LoVo (cell line): ENCODE measurements around the gene CNP.
"Not testable (repeated sequence)": the region's sequence is repeated elsewhere in the genome, so short reads cannot be mapped to it uniquely, and the experiment has no call there.

Experiments
- DNase-seq: peaks from one replicate; pipeline ENCODE4 v3.0.0-alpha.2; 2016; ENCODE audit warnings: low spot score

CNP gene

DNA sequence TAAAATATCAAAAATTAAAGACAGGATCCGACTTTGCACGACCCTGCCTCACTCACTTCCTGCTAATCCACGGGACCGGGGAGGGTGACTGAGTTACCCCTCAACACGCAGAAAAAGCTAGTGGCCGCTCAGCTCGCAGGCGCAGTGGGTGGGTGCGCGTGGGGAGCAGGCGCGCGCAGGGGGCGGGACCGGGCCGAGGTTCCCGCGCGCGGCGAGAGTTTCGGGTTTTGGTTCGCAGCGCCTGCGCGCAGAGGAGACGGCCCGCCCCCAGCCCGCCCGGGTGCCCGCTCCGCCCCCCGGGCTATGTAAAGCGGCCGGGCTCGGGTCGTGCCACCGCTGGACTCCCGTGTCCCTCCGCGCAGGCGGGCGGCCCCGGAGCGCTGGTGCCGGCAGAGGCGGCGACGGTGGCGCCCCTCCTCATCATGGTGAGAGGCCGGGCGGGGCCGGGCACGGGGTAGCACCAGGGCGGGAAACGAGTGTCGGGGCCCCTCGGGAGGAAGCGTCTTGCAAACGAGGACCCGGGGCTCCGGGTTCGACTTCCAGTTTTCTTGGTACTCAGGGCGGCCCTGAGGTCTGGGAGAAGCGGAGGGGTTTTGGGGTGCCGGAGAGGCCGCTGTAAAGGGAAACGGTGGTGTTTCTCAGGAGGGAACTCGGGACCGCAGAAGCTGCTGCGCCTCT lies at the start of gene CNP:
Gene CNP, plus strand, starts transcription at position 333 of the 678 bp plus-strand sequence. Its CDS starts 90 bp downstream, at position 423.
- peak; percentile 91 for DNase-seq

DNA sequence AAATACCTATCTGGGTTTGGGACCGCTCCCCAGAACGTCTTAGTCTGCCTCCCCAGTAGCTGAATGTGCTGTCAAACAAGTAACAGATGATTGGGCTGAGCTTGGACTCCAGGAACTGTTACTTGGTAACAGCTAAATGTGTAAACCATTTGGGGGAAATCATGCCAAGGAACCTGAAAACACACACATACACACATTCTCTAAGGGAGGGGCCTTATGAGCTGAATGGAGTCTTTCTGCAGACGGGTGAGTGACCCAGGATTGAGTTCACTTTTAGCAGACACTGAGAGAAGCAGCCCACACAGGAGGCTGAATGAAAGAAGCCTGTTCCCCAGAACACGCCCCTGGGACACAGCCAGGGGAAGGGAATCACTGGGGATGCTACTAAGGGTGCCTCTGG lies 49.4 kb upstream of the CNP start:
- no peak for DNase-seq

DNA sequence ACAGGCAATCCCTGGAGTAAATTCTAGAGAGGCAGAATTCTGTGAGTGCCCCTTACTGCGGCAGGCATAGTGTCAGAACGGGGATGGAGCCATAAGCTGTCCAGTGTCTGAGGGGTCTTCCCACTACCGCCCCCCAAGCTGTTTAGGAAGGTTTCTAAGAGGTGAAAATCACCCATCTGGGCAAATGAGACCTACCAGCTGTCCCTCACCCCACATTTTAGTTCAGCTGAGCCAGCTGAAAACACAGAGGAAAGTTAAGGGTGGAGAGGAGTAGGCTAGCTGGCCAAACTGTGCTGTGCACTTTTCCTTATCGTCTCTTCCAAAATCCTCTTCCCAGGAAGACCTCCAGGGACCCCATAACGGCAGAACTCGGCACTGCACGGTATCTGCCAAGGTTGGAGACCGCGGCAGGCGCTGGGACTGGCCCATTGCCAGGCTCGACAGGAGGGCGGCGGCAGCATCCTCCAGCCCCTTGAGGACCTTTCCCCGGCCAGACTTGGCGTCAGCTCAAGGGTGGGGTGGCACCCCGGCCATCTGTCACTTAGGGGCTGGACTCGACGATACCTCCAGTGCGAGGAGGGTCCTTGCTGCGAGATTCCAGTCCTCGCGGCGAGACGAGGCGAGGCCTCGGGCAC lies 48.8 kb upstream of the CNP start:
- DNase-seq: peak; percentile 48

DNA sequence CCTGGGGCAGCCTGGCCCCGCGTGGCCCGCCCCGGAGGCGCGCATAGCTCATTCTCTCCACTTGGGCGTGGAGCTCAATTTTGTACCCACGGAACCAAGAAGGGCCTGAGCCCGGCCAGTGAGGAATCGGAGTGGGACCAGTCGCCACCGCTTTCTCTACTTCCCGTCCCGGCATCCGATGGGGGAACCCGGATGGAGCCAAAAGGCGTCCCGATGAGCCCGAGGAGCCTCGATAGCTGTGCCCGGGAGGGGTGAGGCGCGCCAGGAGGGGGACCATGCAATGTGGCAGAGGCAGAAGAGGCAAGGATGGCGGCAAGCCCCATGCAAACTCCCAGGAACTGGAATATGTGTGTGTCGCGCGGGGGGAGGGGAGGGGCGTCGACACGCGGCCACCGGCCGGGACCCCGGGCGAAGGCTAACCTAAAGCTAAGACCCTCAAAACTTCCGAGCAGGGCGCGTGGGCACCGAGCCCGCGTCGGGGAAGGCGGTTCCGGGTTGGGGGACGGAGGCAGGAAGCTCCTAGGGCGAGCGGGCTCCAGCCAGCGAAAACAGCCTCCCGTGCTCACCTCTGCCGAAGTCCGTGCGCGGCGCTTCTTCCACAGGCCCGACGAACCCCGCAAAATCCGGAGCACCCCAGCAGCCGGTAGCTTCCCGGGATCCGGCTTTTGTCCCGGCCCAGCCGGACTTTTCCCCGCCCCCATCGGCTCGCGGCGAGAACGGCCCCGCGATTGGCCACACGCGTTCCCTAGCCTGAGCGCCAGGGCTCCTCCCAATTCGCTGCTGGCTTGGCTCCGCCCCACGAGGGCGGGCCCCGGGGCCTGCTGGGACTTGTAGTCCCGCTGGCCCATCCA lies 48.1 kb upstream of the CNP start, which contains the start of gene ACLY:
Gene ACLY, minus strand, starts transcription at position 638 of the 851 bp plus-strand sequence. CDS start 5,078 bp downstream, outside the sequence.
- DNase-seq: peak; percentile 98

DNA sequence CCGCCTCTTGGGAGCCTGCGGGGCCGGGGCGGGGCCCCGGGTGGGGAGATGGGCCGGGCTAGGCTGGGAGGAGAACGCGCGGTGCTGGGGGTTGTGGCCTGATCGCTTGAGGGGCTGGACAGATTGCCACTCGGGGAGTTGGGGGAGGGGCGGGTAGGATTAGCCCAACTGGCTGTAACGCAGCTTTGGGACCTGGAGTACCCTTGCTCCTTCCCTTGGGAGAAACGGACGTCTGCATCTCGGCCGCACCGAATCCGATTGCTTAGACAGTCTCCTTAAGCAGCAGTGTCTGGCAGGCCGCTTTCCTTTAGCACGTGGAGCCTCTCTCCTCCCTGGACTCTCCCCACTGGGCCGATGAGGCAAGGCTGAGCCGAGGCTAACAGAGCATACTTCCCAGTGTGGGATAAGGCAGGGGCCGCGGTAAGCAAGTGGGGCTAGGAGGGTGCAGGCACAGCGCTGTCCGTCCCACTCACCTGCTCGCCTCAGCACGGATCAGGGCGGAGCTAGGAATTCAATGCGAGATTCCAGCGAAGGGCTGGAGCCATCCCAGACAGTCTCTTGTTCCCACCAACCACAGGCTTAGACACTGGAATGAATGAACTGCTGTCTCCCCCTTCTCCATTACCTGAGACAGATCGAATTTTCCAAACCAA lies 47.3 kb upstream of the CNP start:
- peak; percentile 66 for DNase-seq

DNA sequence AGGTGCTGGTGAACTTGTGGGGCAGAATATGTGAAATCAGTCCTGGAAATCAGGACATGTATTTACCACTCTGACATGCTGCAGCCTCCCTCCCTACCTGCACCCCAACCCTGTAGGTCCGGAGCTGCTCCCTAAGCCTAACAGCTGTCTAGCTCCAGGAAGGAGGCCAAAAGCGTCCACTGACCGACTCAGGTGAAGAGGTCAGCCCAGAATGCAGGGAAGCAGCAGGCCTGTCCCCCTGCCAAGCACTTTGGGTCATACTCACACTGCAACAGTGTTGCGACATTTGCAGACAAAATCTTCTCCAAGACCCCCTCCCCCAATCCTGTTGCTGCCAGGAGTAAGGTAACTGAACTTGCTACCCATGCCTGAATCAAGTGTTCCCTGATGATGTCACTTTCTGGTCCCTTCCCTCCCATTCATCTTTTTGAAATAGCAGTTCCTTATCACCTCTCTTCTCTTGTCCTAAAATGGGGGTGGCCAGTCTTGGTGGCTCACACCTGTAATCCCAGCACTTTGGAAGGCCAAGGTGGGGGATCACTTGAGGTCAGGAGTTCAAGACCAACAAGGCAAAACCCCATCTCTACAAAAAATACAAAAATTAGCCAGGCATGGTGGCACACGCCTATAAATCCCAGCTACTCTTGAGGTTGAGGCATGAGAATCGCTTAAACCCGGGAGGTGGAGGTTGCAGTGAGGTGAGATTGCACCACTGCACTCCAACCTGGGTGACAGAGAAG lies 46.6 kb upstream of the CNP start:
- no peak for DNase-seq

DNA sequence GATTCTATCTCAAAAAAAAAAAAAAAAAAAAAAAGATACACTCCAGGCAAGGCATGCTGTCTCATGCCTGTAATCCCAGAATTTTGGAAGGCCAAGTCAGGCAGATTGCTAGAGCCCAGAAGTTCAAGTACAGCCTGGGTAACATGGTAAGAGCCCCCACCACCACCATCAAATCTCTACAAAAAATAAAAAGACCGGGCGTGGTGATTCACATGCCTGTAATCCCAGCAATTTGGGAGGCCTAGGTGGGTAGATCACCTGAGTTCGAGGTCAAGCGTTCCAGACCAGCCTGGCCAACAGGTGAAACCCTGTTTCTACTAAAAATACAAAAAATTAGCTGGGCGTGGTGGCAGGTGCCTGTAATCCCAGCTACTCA lies 46.0 kb upstream of the CNP start:
- no peak for DNase-seq

DNA sequence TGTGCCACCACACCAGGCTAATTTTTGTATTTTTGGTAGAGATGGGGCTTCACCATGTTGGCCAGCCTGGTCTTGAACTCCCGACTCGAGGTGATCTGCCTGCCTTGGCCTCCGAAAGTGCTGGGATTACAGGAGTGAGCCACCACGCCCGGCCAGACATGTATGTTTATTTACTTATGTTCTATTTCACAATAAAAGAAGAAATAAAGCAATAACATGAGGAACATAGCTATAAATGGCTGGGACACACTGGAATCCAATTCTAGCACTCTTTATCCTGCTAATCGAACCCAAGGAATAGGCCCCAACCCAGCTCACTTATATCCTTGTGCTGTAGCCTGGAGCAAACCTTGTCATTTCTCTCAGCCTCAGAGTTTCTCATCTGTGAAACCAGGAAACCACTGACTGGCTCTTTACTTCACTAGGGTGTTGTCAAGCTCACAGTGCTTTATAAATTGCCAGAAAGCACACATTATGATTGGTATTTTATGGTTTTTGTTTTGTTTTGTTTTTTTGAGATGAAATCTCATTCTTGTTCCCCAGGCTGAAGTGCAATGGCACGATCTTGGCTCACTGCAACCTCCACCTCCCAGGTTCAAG lies 40.5 kb upstream of the CNP start:
- no peak for DNase-seq

DNA sequence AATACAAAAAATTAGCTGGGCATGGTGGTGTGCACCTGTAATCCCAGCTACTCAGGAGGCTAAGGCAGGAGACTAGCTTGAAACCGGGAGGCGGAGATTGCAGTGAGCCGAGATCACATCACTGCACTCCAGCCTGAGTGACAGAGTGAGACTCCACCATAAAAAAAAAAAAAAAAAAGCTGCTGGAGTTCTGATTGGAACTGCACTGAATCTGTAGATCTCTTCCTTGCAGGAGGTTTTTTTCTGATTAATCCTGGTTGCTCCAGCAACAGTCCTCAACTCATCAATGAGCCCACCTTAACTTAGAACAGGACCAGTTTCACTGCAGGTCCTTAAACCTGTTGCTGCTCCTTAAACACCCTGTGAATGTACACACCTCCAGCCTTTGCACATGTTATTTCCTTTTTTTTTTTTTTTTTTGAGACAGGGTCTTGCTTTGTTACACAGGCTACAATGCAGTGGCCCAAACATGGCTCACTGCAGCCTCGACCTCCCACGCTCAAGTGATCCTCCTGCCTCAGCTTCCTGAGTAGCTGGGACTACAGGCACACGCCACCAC lies 37.8 kb upstream of the CNP start:
- no peak for DNase-seq

DNA sequence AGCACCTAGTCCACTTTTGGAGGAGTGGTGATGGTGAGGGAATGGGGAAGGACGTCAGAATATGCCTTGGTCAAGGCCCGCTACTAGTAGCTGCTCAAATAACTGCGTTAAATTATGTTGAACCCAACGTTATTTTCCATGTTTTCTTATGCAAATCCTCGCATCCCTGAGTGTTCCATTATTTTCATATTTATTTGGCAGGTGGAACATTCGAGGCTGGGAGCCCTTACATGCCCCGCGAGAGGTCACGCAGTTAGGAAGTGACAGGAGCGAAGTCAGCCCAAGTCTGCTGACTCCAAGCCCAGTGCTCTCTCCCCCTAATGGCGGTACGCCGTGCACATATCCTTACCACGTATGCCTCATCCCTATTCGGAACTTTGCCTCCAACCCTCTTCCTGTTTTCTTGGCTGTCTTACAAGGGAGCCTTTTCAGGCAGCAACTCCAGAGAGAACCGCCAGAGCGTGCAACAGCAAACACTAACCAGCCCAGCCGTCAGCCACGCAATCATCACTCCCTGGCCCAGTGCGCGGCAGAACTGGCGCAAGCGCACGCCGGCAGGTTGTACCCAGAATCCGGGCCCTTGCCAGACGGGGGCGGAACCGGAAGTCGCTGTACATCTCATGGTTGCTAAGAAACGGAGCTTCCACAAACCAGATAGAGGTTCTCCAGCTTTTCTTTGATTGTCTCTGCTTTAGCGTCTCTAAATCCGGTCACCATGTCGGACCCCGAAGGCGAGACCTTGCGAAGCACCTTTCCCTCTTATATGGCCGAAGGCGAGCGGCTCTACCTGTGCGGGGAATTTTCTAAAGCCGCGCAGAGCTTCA lies 36.4 kb upstream of the CNP start, which contains the start of gene ODAD4:
Gene ODAD4, plus strand, starts transcription at position 609 of the 824 bp plus-strand sequence. Its CDS starts 107 bp downstream, at position 716.
- peak; percentile 96 for DNase-seq

DNA sequence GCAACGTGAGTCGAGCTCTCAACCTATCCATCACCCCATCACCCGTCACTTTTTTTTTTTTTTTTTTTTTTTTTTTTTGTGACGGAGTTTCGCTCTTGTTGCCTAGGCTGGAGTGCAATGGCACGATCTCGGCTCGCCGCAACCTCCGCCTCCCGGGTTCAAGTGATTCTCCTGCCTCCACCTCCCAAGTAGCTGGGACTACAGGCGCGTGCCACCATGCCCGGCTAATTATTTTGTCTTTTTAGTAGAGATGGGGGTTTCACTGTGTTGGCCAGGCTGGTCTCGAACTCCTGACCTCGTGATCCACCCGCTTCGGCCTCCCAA lies 35.8 kb upstream of the CNP start:
- DNase-seq: not testable (repeated sequence)

DNA sequence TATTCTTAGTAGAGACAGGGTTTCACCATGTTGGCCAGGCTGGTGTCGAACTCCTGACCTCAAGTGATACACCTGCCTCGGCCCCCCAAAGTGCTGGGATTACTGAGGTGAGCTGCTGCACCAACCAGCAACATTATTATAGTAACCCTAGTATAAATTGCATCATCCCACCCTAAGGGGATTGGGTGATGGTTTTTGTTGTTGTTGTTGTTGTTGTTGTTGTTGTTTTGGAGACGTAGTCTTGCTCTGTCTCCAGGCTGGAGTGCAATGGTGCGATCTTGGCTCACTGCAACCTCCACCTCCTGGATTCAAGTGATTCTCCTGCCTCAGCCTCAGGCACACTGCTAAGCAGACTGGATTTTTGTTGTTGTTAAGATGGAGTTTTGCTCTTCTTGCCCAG lies 34.9 kb upstream of the CNP start:
- not testable (repeated sequence) for DNase-seq

DNA sequence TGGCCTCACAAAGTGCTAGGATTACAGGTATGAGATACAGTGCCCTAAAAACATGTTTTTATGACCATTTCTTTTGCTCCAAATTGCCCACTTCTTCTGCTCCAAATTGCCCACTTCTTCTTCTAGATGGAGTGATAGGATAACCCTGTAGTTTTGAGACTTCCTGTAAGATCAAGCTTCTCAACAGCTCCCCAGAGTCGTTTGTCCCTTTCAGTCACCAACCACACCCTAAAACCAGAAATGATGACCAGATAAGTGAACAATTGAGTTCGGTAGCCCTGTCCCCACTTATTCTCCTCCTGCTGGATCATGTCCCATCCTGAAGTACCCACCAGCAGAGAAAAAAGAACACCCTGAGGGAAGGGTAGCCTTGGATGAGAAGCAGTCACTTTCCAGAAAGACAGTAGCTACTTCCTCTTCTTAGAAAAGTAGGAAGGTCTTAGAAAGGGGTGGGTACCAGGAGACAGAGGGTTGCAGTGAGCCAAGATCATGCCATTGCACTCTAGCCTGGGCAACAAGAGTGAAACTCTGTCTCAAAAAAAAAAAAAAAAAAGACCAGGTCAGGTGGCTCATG lies 33.7 kb upstream of the CNP start:
- no peak for DNase-seq

DNA sequence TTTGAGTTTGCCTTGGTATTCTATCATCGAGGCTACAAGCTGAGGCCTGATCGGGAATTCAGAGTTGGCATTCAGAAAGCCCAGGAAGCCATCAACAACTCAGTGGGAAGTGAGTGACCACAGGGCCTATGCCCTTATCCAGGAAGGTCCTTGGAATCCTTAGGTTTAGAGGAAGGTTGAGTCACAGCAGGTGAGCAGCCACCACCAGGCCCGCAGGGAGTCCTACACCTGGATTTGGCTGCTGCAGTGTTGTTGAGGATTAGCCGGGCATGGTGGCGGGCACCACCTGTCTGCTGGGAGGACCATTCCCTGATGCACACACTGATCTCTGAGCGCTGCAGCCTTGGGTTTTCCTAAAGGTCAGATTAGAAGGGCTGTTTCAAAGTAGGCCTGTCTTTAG lies 31.0 kb upstream of the CNP start:
- DNase-seq: no peak

DNA sequence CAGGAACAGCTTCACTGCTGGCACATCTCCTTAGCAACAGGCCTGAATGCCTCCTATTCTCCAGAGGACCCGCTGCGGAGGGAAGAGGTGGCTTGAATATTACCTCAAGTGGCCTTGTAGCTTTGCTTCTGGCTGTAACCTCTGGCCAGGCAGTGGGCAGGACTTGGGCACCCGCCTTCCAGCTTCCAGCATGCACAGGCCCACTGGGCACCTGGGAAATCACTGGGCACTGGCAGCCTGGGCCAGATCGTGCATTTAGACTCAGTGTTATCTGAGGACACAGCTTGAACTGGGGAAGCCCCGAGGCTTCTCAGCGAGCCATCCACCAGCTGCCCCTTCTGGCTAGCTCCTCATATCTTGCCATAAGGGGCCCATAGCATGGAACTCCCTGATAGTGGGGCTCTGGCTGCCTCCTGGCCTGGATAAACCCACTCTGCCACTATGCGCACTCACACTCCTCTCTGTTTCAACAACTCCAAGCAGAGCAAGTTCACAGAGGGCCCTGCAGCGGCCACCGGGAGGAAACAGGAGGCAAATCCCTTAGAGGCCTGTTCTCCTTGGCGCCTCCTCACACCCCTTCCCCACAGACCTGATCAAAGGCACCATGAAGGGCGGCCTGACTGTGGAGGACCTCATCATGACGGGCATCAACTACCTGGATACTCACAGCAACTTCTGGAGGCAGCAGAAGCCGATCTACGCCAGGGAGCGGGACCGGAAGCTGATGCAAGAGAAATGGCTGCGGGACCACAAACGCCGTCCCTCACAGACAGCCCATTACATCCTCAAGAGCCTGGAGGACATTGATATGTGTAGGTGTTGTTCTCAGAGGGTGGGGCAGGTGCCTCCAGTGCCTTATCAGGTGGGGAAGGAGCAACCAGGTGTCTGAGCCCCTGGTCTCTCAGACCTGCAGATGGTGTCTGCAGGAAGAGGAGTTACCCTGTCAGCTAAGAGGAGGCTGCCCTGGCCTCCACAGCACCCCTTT lies 28.3 kb upstream of the CNP start:
- no peak for DNase-seq

DNA sequence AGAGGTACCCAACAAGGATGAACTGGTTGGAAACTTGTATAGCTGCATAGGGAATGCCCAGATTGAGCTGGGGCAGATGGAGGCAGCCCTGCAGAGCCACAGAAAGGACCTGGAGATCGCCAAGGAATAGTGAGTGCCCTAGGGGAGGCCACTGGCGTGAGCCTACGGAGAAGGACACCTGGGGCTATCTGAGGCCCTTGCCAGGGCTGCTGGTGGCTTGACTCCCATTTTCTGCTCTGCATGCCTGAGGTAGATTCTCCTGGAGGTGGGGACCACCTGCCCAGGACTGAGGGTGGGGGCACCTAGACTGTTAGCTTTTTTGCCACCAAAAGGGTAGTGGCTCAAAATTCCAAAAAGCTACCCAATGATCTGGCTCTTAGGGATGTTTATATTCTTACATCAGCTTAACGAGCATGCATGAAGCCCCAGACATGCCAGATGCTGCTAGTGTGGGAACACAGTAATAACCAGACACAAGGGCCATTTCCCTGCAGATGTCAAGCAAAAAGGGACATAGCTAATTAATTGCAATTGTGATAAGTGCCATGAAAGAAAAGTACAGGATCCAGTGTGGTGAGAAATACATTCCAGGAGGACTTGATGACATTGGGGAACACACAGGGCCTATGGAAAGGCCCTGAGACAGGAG lies 27.4 kb upstream of the CNP start:
- DNase-seq: no peak

DNA sequence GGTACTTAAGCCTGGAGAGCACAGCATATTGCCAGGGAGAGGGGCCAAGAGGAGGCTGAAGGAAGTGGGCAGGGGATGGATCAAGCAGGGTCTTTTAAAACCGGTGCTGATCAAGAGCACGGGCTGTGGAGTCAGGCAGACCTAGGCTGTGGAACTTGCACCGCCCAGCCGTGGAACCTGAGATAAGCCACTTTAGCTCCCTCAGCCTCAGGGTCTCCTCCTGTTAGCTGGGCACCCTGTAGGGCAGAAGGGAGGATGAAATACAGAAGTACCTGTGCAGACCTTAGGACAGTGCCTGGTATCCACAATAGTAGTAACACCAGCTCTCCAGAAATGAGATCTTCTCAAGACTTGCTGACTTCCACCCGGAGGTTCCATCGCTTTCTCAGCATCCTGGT lies 26.9 kb upstream of the CNP start:
- DNase-seq: no peak

DNA sequence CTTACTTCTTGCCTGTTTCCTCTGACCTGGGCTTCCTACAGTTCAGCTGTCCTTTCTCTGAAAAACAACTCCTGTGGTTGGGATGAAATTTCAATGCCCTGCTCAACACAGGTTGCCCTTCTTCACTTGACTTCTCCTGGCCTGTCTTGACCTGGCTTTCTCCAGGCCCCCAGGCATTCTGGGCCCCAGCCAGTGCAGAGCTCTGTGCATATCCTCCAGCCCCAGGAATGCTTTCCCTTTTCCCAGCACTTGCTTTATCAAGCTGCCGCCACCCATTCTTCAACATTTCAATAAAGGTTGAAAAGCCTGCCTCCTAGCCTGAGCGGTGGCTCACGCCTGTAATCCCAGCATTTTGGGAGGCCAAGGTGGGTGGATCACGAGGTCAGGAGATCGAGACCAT lies 25.4 kb upstream of the CNP start:
- no peak for DNase-seq
